GM19468 (cell line): ENCODE measurements around the gene ZNF578.
"Not testable (repeated sequence)": the region's sequence is repeated elsewhere in the genome, so short reads cannot be mapped to it uniquely, and the experiment has no call there.

Source experiments
- ATAC-seq: cut with Tn5 transposase; IDR thresholded peaks from one replicate; pipeline ENCODE4 v1.9.1; 2021; ENCODE audit warnings: mild to moderate bottlenecking, moderate library complexity, moderate number of reproducible peaks; ENCODE audit not compliant: unreplicated experiment; ENCODE audit errors: extremely low read depth

Gene ZNF578

DNA sequence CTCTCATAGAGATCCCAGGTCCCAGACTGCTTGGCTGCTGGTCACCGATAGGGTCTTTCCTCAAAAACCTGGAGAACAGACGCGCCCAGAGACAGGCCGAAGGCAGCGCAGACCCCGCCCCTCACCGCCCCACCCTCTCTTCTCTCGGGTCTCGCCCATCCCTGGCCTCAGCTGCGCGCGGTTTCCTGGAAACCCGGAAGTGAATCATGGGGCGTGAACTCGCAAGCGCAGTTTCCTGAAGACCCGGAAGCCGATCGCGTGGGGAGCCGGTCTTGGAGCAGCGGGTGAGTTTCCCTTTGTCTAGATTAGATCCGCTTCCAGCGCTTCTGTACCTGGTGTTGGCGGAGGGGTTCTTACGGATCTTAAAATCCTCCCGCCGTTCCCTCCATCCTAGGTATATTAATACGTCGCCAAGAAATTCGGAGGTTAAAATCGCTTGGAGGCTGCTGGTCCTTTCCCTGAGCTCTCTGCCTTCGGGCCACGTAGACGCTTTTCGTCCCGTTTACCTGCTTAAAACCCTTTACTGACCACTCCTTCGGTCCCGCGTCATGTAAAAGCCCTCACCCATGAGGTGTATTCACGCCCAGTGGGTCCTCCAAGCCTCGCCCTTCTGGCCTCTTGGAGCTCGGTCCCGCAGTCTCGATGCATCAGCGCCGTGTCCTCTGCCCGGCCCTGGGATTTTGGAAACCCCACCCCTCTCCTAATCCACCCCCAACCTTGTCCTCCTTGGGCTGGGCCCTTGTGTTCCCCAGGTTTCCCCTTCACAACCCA, at the start of gene ZNF578:
ZNF578 (plus strand) TSS at position 230 of the 771 bp plus-strand sequence. CDS start 48,293 bp downstream, outside the sequence.
- no peak for ATAC-seq

DNA sequence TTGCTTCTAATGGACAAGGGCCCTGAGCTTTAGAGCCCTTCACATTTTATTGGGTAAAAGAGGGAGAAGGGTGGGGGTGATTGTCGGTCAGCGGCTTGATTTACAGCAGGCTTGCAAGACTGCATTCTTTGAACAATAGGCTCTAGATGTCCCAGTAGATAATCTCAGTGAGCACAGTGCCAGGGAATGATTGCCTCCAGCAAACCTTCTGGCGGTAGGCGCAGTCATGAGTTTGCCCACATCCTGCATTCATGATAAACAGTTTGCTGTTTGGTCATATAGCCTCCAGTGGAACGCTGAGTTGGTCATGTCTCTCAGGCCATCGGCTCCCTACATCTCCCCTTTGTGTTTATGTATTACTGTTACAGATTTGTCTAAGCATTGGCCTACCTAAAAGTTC, 43.1 kb upstream of the ZNF578 start:
- no peak for ATAC-seq

DNA sequence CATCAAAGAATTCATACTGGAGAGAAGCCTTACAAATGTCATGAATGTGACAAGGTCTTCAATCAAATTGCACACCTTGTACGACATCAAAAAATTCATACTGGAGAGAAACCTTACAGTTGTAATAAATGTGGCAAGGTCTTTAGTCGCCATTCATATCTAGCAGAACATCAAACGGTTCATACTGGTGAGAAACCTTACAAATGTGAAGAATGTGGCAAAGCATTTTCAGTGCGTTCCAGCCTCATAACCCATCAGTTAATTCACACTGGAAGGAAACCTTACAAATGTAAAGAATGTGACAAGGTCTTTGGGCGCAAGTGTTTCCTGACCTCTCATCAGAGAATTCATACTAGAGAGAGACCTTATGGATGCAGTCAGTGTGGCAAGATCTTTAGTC, 37.6 kb upstream of the ZNF578 start:
- no peak for ATAC-seq

DNA sequence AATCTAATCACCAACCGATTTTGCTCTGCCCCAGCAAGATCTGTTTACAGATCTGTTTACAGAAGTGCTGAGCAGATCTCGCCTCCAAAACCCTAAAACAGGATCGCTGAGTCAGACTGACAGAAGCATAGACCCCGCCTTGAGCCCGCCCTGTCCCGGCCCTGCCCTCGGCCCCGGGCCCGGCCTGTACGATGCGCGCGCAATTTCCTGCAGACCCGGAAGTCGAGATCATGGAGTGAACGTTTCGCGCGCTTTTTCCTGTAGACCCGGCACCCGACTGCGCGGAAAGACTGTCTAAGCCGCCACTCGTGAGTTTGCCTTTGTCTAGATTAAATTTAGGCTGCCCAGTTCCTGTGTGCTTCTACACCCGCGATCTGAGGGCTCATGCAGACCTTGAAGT, 24.4 kb upstream of the ZNF578 start, which contains the start of gene ZNF534:
ZNF534 (plus strand) TSS at position 212 of the 400 bp plus-strand sequence. CDS start 2,327 bp downstream, outside the sequence.
- ATAC-seq, result no peak

DNA sequence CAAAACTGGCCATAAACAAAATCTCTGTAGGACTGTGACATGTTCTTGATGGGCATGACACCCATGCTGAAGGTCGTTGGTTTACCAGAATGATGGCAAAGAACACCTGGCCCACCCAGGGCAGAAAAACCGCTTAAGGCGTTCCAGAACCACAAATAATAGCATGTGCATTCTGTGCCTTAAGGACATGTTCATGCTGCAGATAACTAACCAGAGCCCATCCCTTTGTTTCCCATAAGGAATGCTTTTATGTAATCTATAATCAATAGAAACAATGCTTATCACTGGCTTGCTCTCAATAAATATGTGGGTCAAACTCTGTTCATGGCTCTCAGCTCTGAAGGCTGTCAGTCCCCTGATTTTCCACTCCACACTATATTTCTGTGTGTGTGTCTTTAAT, 11.2 kb upstream of the ZNF578 start:
- no peak for ATAC-seq

DNA sequence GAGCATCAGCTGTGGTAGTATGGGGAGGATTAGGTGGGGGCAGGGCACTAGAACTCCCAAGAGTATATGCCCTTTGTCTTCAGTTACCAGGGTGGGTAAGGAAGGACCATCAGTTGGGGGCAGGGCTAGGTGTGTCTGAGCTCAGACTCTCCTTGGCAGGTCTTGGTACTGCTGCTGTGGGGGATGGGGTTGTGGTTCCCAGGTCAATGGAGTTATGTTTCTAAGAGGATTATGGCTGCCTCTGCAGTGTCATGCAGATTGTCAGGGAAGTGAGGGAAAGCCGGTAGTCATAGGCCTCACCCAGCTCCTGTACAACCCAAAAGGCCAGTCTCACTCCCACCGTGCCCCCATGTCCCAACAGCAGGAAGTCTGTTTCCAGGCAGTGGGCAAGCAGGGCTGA, 8.8 kb upstream of the ZNF578 start:
- no peak for ATAC-seq

DNA sequence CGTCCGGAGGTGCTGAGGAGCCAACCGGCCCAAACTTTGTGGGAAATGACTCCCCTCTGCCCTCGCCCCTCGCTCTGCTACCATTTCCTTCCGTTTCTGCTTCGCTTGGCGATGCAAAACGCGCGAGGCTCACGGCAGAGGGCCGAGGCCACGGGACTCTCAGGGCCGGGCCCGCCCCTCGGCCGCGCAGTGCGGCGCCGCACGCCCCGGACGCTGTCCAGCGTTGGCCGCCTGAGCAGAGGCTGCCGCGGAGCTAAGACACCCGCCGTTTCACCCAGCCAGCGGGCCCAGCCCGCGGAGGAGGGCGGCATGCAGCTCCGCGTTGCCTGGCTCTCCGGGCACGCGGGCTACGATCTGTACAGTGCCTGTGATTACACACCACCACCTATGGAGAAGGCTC, 2.1 kb upstream of the ZNF578 start:
- ATAC-seq, result no peak

DNA sequence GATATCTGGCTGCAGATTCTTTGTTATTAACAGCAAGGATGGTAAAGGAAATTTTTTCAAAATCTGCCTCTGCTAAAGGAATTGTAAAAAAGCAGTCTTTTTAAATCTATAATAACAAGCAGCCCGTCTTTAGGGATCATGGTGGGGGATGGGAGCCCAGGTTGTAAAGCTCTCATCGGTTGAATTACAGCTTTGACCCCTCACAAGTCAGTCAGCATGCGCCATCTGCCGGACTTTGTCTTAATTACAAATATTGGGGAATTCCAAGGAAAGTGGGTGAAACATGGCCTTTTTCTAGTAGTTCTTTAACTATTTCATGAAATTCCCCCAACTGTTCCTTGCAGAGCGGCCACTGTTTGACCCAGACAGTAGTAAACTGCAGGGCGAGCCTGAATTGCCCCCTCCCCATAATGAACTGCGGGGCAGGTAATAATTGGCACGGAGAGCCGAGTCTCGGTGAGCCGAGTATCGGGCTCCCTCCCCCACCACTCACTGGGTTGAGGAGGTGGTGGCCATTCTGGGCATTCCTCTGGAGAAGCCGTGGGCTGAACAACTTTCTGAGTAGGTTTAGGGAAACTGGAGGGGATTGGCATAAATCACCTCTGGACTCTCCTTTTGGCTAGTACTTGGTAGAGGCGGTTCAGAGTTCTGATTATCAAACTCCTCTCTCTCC, 11.6 kb downstream of the ZNF578 start:
- ATAC-seq, result no peak

DNA sequence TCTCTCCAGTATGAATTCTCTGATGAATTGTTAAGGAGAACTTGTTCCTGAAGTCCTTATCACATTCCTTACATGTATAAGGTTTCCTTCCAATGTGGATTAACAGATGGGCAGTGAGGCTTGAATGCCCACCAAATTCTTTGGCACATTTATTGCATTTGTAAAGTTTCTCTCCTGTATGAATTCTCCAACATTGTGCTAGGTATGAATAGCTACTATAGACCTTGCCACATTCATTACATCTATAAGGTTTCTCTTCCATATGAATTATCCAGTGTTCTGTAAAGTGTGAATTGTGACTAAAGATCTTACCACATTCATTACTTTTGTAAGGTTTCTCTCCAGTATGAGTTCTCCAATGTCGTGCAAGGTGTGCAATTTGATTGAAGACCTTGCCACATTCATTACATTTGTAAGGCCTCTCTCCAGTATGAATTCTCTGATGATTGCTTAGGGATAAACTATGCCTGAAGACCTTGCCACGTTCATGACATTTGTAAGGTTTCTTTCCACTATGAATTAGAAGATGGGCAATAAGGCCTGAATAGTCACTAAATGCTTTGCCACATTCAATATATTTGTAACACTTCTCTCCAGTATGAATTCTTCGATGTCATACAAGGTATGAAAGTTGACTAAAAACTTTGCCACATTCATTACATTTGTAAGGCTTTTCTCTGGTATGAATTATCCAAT, 20.4 kb downstream of the ZNF578 start:
- ATAC-seq, result no peak

DNA sequence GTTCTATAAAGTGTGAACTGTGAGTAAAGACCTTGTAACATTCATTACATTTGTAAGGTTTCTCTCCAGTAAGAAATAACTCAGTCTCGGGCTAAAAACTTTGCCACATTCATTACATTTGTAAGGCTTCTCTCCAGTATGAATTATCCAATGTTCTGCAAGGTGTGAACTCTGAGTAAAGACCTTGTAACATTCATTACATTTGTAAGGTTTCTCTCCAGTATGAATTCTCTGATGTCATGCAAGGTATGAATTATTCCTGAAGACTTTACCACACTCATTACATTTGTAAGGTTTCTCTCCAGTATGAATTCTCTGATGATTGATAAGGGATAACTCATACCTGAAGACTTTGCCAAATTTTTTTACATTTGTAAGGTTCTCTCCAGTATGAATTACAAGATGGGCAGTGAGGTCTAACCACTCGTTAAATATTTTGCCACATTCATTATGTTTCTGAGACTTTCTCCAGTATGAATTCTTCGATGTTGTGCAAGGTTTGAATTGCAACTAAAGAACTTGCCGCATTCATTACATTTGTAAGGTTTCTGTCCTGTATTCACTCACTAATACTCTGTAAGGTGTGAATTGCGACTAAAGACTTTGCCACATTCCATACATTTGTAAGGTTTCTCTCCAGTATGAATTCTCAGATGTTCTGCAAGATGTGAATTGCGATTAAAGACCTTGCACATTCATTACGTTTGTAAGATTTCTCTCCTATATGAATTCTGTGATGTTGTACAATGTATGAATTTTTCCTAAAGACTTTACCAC, 21.2 kb downstream of the ZNF578 start:
- no peak for ATAC-seq

DNA sequence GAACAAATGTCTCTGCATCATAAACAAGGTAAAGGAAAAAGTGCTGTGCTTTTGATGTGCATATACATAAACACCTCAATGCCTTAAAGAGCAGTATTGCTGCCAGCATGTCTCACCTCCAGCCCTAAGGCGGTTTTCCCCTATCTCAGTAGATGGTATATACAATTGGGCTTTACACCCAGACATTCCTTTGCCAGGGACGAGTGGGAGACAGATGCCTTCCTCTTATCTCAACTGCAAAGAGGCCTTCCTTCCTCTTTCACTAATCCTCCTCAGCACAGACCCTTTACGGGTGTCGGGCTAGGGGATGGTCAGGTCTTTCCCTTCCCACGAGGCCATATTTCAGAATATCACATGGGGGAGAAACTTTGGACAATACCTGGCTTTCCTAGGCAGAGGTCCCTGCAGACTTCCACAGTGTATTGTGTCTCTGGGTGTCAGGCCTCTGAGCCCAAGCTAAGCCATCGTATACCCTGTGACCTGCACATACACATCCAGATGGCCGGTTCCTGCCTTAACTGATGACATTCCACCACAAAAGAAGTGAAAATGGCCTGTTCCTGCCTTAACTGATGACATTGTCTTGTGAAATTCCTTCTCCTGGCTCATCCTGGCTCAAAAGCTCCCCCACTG, 30.9 kb downstream of the ZNF578 start:
- ATAC-seq, result not testable (repeated sequence)

DNA sequence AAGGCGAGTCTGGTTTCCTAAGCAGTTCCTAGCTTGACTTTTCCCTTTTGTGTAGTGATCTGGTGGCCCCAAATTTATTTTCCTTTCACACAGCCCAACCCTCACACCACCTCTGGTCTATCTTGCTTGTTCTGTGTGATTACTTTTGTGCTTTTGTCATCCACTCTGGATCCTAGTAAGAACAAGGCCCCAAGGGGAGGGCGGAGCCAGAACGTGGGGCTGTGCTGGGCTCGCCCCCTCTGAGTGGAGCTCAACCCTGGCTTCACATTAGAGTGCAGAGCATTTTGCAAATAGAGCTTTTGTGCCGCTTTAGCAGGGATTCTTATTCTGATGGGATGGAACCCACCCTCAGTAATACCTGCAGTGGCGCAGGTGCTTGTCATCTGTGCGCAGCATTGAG, 31.7 kb downstream of the ZNF578 start:
- ATAC-seq, result not testable (repeated sequence)

DNA sequence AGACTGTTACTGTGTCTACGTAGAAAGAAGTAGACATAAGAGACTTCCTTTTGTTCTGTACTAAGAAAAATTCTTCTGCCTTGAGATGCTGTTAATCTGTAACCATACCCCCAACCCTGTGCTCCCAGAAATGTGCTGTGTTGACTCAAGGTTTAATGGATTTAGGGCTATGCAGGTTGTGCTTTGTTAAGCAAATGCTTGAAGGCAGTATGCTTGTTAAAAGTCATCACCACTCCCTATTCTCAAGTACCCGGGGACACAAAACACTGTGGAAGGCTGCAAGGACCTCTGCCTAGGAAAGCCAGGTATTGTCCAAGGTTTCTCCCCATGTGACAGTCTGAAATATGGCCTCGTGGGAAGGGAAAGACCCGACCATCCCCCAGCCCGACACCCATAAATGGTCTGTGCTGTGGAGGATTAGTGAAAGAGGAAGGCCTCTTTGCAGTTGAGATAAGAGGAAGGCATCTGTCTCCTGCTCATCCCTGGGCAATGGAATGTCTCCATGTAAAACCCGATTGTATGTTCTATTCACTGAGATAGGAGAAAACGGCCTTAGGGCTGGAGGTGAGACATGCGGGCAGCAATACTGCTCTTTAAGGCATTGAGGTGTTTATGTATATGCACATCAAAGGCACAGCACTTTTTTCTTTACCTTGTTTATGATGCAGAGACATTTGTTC, 32.3 kb downstream of the ZNF578 start:
- ATAC-seq, result not testable (repeated sequence)

DNA sequence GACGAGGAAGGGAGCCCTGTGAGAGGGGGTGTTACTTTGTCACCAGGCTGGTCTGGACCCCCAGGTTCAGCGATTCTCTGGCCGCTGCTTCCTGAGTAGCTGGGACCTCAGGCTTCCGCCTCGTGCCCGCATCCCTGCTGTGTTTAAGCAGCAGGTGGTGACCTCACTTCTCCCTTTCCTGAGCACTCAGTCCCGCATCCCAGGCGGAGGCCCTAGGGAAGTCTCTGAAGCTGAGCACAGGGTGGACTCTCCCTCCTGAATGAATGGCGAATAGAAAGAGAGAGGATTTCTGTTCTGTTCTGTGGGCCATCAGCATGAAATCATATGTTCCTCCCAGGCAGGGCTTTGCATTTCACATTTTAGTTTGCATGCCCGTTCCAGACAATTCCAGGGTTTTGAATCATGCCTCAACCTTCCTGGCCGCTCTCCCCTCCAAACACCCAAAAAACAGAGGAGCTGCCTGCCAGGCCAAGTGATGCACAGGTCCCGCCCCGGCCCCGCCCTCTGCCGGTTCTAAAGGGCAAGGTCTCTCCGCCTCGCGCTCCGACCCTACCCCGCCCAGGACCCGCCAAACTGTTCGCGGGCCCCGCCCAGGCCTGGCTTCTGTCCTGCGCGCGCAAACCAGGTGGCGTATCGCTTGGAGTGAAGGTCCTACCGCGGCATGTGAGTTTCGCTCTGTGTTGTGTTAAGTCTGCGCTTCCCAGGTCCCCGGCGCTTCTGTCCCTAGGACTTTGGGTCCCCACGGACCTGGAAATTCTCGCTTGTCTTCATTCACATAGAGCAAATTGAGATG, 39.0 kb downstream of the ZNF578 start:
- ATAC-seq, result no peak

DNA sequence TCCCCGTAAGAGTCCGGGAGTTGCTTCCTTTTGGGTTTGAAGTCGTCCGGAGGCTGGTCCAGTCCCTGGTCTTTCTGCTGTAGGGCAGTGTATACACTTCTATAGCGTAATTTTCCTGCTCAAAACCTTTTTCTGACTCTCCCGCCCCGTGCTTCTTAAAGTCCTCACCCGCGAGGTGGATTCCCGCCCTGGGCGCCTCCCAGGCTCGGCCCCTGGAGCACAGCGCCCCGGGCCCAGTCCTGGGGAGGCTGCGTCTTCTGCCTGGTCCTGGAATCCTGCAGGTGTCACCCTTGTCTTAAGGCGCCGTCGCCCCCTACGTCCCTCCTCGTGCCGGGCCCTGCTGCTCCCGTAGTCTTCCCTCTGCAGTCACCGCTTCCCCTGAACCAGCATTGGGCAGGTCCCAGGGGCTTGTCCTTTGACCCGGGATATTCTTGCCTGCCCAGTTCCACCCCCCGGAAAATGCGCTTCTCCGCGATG, 39.7 kb downstream of the ZNF578 start:
- ATAC-seq, result no peak

DNA sequence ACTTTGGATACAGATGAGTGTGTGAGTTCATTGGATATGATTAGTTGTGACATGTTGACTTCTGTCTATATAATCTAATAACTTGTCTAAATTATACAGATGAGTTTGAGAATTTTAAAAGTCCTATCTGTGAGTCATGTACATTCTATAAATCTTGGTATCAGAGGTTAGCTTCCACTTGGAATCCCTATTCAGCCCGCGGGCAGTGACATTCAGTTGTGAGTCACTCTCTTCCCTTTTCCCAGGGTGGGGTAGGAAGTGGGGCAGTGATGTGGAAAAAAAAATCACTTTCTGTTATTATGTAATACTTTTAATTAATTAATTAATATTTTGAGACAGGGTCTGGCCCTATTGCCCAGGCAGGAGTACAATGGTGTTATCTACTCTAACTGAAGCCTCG, 41.2 kb downstream of the ZNF578 start:
- no peak for ATAC-seq

DNA sequence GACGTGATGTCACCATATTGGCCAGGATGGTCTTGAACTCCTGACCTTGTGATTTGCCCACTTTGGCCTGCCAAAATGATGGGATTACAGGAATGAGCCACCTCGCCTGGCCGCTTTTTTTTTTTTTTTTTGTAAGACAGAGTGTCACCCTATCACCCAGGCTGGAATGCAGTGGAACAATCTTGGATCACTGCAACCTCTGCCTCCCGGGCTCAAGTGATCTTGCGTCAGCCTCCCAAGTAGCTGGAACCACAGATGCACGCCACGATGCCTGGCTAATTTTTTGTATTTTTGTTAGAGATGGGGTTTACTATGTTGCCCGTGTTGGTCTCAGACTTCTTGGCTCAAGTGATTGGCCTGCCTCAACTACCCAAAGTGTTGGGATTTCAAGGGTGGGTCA, 45.2 kb downstream of the ZNF578 start:
- no peak for ATAC-seq

DNA sequence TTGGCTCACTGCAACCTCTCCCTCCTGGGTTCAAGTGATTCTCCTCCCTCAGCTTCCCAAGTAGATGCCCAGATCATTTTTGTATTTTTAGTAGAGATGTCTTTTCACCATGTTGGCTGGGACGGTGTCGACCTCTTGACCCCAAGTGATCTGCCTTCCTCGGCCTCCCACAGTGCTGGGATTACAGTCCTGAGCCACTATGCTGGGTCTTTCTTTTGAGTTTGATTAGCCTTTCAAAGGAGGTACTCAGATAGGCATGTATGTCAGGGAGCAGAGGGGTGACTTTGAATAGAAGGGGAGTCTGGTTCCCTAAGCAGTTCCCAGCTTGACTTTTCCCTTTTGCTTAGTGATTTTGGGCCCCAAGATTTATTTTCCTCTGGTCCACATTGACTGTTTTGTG, 47.1 kb downstream of the ZNF578 start:
- not testable (repeated sequence) for ATAC-seq
